Stimulated activated CD4-positive, alpha-beta T cell treated with anti-CD3 and anti-CD28 coated beads, Interleukin-12 subunit alpha, Interleukin-12 subunit beta, amount 100 ng/mL, for 24 hours (primary cell): Measurements from ENCODE around the gene GAK.

ENCODE experiments used
- DNase-seq, 2 experiments: peaks; one replicate each; pipeline ENCODE4 v3.0.0-alpha.2; 2020; ENCODE audit warnings: low read depth in 2 of 2

The GAK gene

GRCh38 chr4:907691-908425 lies 24.3 kb downstream of the GAK start:
- DNase-seq, result no peak

GRCh38 chr4:907103-907400 lies 25.1 kb downstream of the GAK start:
- DNase-seq, result no peak

- DNase-seq, result no peak
Observed at GRCh38 chr4:906339-907102, 25.6 kb downstream of the GAK start.

GRCh38 chr4:905485-906338 lies 26.4 kb downstream of the GAK start:
- DNase-seq, result no peak

GRCh38 chr4:903066-904046 lies 28.8 kb downstream of the GAK start:
- no peak for DNase-seq

- no peak for DNase-seq
Observed at GRCh38 chr4:901192-901910, 30.8 kb downstream of the GAK start.

GRCh38 chr4:900721-901120 lies 31.4 kb downstream of the GAK start:
- DNase-seq, result no peak

GRCh38 chr4:900073-900472 lies 32.0 kb downstream of the GAK start:
- no peak for DNase-seq

- DNase-seq, result no peak
Observed at GRCh38 chr4:899556-899906, 32.6 kb downstream of the GAK start.

- DNase-seq, result no peak
Observed at GRCh38 chr4:898869-899555, 33.1 kb downstream of the GAK start.

- DNase-seq, result no peak
Observed at GRCh38 chr4:898123-898522, 34.0 kb downstream of the GAK start.

GRCh38 chr4:896630-897029 lies 35.5 kb downstream of the GAK start:
- DNase-seq, result no peak

GRCh38 chr4:896216-896615 lies 35.9 kb downstream of the GAK start:
- DNase-seq, result no peak

GRCh38 chr4:895596-895995 lies 36.5 kb downstream of the GAK start:
- DNase-seq, result no peak

- DNase-seq, result no peak
Observed at GRCh38 chr4:893995-894705, 38.0 kb downstream of the GAK start.

- no peak for DNase-seq
Observed at GRCh38 chr4:893276-893994, 38.7 kb downstream of the GAK start.

- DNase-seq, result no peak
Observed at GRCh38 chr4:892780-893179, 39.3 kb downstream of the GAK start.

- no peak for DNase-seq
Observed at GRCh38 chr4:891747-892146, 40.4 kb downstream of the GAK start.
